Activated CD8-positive, alpha-beta T cell treated with anti-CD3 and anti-CD28 coated beads for 36 hours (primary cell): ENCODE results near the gene DAPK2. TPM values are rescaled to one million over a fixed set of nuclear protein-coding genes. Genes with fewer than 3 reads are reported as not detected.

ENCODE experiments used
- ATAC-seq: fragments of 200-7000 bp; cut with Tn5 transposase; one replicate; pipeline ENCODE4 v1.10.0; 2021; ENCODE audit warnings: mild to moderate bottlenecking, moderate library complexity
- CTCF ChIA-PET: fragments of 350-600 bp; sonication (Branson Sonifier 250); formaldehyde crosslinking; loops from one replicate; lab custom pipeline; 2021; ENCODE audit warnings: antibody characterized with exemption; lab: Charles Lee
- POLR2A ChIA-PET: fragments of 350-600 bp; sonication (Branson Sonifier 250); formaldehyde crosslinking; loops from one replicate; lab custom pipeline; 2021; ENCODE audit warnings: antibody characterized with exemption; lab: Charles Lee
- DNase-seq: peaks from one replicate; pipeline ENCODE4 v3.0.0-alpha.2; 2020
- H3K27ac Mint-ChIP-seq: one replicate; pipeline ENCODE4 v1.8.0; 2021; ENCODE audit warnings: mild to moderate bottlenecking, mixed read lengths
- H3K27me3 Mint-ChIP-seq: one replicate; pipeline ENCODE4 v1.8.0; 2021; ENCODE audit warnings: mixed read lengths
- H3K36me3 Mint-ChIP-seq: one replicate; pipeline ENCODE4 v1.8.0; 2021; ENCODE audit warnings: low read depth, mixed read lengths
- H3K4me1 Mint-ChIP-seq: one replicate; pipeline ENCODE4 v1.8.0; 2021; ENCODE audit warnings: low read depth, mixed read lengths
- H3K4me3 Mint-ChIP-seq: one replicate; pipeline ENCODE4 v1.8.0; 2021; ENCODE audit warnings: mild to moderate bottlenecking, moderate library complexity, mixed read lengths
- H3K9me3 Mint-ChIP-seq: one replicate; pipeline ENCODE4 v1.8.0; 2021; ENCODE audit warnings: mixed read lengths
- CTCF ChIP-seq: fragments of 200-600 bp; IDR thresholded peaks from one replicate; pipeline ENCODE4 v1.8.0; 2022; ENCODE audit warnings: antibody characterized with exemption, mild to moderate bottlenecking
- intact Hi-C: fragments of 100-400 bp; cut with micrococcal nuclease; formaldehyde crosslinking; loops from one replicate; pipeline ENCODE4 v1.10.0; 2022
- total RNA-seq, 2 experiments: library from RNA; stranded (reverse); gene quantifications; one replicate each; pipeline ENCODE4 v1.2.3, GENCODE V29; 2021

DAPK2 gene
- total RNA-seq, 2 experiments from 2014 or later: 1.2 to 1.5 TPM

DNA sequence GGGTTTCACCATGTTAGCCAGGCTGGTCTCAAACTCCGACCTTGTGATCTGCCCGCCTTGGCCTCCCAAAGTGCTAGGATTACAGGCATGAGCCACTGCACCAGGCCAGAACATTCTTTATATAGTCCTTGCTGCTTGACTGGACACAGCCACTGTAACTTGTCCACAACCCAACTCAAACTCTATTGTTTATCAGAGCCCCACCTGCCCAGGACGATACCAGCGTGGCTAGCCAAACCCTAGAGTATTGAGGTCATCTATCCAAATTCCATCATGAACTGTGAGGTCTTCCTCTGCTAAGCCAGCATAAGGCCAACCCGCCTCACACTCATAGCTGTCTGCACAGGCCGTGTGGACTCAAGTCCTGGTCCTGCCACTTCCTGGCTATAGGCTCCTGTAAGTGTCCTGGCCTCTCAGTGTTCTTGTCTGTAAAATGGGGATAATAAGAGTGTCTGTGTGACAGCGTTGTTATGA is 63.9 kb downstream of the DAPK2 start:
- DNase-seq: no peak
- no peak for ATAC-seq
- H3K27ac Mint-ChIP-seq: no peak overlapping the region
- no peaks in the 10 kb centered on the region for H3K4me1 Mint-ChIP-seq
- intact Hi-C loops: no loop called here
- ChIA-PET POLR2A (interaction anchor here (0.6 kb wide), 1 partner anchor 83 kb away, joined by 4 read pairs; no protein-coding TSS in a partner anchor), CTCF (interaction anchor here (0.7 to 1.6 kb wide), 3 partner anchors 37 to 85 kb away, joined by 3 to 4 read pairs (median 3); partner anchors contain the start of gene DAPK2)
- TF ChIP-seq CTCF: no peak
- no peak overlapping the region for H3K4me3 Mint-ChIP-seq
- no peaks in the 10 kb centered on the region for H3K9me3 Mint-ChIP-seq
- no peaks in the 10 kb centered on the region for H3K36me3 Mint-ChIP-seq
- no peaks in the 10 kb centered on the region for H3K27me3 Mint-ChIP-seq

DNA sequence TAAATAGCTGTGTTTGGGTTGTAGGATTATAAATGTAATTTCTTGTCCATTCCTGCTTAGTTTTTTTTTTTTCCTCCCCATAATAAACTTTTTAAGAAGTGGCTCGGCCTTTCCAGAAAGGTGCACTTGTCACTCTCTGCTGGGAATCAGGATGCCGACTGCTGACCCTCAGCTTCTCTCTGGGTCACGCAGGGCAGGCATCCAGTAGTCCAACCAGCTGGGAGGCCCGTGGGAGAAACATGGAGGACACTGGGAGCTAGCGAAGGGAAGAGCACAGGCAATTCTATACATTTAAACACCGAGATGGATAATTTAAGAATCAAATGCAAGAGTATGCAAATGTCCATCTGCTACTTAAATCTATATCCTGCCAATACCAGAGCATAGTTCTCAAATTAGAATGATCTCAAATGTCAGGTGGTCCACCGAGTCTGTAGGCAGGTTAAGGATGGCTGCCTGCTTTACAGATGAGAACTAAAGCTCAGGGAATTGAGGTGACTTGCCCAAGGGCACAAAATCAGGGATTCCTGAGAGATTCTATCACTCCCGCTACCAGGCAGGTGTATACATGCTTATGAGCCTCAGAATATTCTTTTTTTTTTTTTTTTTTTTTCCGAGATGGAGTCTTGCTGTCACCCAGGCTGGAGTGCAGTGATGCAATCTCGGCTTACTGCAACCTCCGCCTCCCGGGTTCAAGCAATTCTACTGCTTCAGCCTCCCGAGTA is 64.5 kb downstream of the DAPK2 start:
- no peaks in the 10 kb centered on the region for H3K27me3 Mint-ChIP-seq
- ATAC-seq (no peak), DNase-seq (no peak)
- no peak overlapping the region for H3K27ac Mint-ChIP-seq
- ChIA-PET CTCF (interaction anchor here (0.5 to 1.6 kb wide), 4 partner anchors 36 to 98 kb away, joined by 3 read pairs; no protein-coding TSS in a partner anchor), POLR2A (interaction anchor here (0.6 kb wide), 1 partner anchor 84 kb away, joined by 4 read pairs; no protein-coding TSS in a partner anchor)
- no peaks in the 10 kb centered on the region for H3K4me1 Mint-ChIP-seq
- intact Hi-C loops: no loop called here
- H3K36me3 Mint-ChIP-seq: no peaks in the 10 kb centered on the region
- H3K4me3 Mint-ChIP-seq: no peak overlapping the region
- H3K9me3 Mint-ChIP-seq: no peaks in the 10 kb centered on the region
- TF ChIP-seq CTCF: no peak

GRCh38 chr15:63979262-63979793 is 67.0 kb downstream of the DAPK2 start:
- CTCF ChIA-PET: interaction anchor here (1.5 to 2.1 kb wide), 3 partner anchors 33 to 227 kb away, joined by 6 to 9 read pairs (median 7); no protein-coding TSS in a partner anchor
- H3K36me3 Mint-ChIP-seq: no peaks in the 10 kb centered on the region
- TF ChIP-seq CTCF: no peak

DNA sequence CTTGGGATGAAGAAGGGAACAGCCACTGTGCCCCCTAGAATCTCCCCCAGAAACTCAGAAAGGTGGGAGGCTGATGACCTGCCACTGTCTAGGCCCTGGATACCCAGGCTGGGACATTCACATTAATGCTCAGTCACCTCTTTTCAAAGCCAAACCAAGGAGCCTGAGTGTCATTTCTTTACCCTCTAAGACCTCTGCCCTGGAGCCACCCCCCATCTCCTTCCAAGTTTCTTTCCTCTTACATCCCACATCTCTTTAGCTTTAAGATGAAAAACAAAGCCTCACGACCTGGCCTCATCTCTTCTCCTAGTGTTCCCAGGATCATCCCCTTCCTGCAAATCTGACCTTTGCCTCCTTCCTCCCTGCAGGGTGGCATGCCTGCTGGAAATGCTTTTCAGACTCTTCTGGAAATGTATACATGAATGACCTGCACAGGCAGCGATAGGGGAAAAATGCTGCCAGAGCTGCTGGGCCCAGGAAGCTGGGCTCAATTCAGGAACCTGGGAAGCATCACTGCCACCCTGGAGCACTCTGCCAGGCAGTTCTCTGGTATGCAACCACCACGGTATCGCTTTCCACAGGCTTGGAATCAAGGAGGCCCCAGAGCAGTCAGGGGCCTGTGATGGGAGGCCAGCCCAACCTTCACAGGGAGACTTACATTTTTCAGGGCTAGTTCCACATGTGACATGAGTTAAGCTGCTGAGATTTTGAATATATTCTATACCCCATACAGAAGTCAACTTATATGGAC is 67.6 kb downstream of the DAPK2 start:
- H3K36me3 Mint-ChIP-seq: no peaks in the 10 kb centered on the region
- H3K27me3 Mint-ChIP-seq: no peaks in the 10 kb centered on the region
- no peak for TF ChIP-seq CTCF
- POLR2A ChIA-PET: interaction anchor here (0.6 kb wide), 1 partner anchor 111 kb away, joined by 3 read pairs; no protein-coding TSS in a partner anchor
- ATAC-seq: no peak
- no peak overlapping the region for H3K27ac Mint-ChIP-seq
- H3K4me3 Mint-ChIP-seq: no peak overlapping the region
- CTCF ChIA-PET: interaction anchor here (0.8 to 2.1 kb wide), 3 partner anchors 33 to 68 kb away, joined by 3 to 7 read pairs (median 7); no protein-coding TSS in a partner anchor
- H3K9me3 Mint-ChIP-seq: no peaks in the 10 kb centered on the region
- intact Hi-C loops: no loop called here
- H3K4me1 Mint-ChIP-seq: peaks cover under 1% of the 10 kb centered on the region
- no peak for DNase-seq

More at GRCh38 chr15:63979262-63979793, 67.0 kb downstream of the DAPK2 start:
- Mint-ChIP-seq H3K27me3 (no peaks in the 10 kb centered on the region), H3K4me3 (no peak overlapping the region), H3K27ac (no peak overlapping the region), H3K4me1 (no peaks in the 10 kb centered on the region), H3K9me3 (no peaks in the 10 kb centered on the region)
- POLR2A ChIA-PET: no interaction called here
- no peak for ATAC-seq
- no peak for DNase-seq
- intact Hi-C loops: no loop called here
